HG03103 (cell line): ENCODE measurements around the gene ECPAS.
"Not testable (repeated sequence)": the region's sequence is repeated elsewhere in the genome, so short reads cannot be mapped to it uniquely, and the experiment has no call there.

Experiments
- ATAC-seq: cut with Tn5 transposase; IDR thresholded peaks from one replicate; pipeline ENCODE4 v1.9.1; 2021; ENCODE audit warnings: low read depth; ENCODE audit not compliant: unreplicated experiment

Gene ECPAS

DNA sequence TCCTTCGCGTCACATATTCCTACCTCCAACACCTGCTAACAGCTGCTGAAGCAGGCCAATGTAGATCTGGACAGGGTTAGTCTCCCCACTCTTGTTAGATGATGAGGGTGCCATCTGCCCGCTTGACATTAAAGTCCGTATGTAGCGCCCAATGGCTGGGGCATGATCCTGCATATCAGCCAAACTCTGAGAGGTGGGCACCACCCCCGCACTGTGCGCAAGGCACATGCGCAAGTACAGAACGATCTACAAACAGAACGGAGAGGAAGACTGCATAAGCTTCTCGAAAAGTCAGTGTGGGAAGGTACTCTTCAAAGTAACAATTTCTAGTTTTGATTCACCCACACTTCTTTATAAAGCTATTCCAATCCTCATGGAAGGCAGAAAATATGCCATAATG, 69.8 kb downstream of the ECPAS start:
- no peak for ATAC-seq

DNA sequence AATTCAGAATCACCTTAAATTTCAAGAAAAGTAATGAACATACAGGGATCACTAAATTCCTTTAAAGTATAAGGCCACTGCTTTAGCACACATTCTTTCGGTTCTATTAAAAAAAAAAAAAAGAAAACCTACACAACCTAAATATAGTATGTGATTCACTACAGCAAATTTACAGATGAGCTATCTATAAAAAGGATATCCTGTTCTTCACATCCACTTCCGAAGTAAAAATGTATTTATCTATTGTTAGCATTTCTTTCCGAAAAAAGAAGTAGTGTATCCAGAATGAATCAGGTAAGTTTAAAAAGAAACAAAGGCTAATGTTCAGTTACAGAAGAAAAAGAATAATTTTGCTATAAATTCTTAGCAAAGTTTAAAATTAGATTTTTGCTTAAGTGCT, 70.2 kb downstream of the ECPAS start:
- no peak for ATAC-seq

DNA sequence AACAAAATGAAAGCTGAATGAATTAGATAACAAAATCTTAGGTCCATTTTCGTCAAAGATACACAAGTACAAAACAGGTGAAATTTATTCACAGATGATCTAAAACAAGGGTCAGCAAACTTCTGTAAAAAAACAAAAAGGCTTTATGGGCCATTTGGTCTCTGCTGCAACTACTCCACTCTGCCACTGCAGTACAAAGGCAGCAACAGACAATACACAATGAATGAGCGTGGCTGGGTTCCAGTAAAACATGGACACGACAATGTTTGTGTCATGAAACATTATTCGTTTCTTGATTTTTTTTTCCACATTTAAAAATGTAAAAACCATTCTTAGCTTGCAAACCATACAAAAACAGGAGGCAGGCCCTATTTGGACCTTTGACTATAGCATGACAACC, 71.9 kb downstream of the ECPAS start:
- ATAC-seq, result no peak

DNA sequence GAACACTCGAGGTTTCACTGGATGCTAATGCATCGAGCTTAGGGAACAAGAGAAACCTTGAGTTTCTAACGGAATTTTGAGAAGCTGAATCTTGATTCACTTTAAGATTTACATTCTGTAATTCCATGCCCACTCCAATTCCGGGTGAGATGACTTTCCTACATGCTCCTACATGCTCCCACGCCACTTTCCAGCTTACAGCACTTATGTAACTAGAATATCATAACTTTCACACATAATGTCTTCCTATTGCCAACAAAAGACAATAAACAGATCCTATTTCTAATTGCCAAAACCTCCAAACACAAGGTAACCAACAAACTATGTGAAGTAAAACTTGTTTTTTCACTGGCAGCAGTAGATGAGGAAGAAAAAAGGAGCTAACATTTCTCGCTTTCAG, 72.9 kb downstream of the ECPAS start:
- ATAC-seq, result no peak

DNA sequence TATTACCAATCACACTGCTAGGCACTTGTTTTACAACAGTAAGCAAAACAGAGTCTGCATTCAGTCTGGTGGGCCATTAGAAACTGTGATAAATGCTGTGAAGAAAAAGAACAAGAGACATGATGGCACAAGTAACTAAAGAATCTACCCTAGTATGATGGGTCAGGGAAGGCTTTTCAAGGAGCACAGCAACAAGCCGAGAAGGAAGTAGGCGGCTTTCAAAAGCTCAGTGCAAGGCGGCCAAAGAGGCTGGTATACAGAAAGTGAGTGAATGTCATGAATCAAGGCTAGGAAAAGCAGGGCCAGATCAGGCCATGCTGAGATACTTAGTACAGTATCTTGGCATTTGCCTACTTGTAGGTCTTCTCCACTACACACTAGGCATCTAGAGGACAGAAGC, 76.4 kb downstream of the ECPAS start:
- no peak for ATAC-seq

DNA sequence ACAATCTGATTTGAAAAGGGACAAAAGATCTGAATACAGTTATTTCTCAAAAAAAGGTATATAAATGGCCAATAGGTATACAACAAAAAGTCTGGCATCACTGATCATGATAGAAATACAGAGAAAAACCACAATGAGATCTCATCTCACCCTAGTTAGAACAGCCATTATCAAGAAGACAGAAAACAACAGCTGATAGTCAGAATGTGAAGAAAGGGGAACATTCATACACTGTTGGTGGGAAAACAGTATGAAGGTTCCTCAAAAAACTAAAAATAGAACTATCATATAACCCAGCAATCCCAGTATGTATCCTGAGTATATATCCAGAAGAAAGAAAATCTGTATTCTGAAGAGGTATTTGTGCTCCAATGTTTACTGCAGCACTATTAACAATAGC, 78.5 kb downstream of the ECPAS start:
- ATAC-seq, result no peak

DNA sequence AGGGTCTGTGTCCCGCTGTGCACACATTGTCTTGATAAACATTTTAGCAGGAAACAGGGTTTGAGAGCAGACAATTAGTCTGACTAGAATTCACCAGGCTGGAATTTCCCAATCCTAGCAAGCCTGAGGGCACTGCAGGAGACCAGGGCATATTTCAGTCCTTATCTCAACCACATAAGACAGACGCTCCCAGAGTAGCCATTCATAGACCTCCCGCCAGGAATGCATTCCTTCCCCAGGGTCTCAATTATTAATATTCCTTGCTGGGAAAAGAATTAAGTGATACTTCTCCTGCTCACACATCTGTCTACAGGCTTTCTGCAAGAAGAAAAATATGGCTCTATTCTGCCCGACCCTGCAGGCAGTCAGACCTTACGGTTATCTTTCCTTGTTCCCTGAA, 82.7 kb downstream of the ECPAS start:
- not testable (repeated sequence) for ATAC-seq

DNA sequence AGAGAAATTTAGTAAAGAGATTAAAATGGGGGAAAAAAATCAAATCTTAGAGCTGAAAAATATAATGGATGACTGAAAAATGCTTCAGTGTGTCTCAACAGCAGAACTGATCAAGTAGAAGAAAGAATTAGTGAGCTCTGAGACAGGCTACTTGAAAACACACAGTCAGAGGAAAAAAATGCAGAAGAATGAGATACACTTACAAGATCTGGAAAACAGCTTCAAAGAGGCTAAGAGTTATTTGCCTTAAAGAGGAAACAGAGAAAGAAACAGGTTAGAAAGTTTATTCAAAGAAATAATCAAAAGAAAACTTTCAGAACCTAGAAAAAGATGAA, 83.7 kb downstream of the ECPAS start:
- ATAC-seq, result no peak

DNA sequence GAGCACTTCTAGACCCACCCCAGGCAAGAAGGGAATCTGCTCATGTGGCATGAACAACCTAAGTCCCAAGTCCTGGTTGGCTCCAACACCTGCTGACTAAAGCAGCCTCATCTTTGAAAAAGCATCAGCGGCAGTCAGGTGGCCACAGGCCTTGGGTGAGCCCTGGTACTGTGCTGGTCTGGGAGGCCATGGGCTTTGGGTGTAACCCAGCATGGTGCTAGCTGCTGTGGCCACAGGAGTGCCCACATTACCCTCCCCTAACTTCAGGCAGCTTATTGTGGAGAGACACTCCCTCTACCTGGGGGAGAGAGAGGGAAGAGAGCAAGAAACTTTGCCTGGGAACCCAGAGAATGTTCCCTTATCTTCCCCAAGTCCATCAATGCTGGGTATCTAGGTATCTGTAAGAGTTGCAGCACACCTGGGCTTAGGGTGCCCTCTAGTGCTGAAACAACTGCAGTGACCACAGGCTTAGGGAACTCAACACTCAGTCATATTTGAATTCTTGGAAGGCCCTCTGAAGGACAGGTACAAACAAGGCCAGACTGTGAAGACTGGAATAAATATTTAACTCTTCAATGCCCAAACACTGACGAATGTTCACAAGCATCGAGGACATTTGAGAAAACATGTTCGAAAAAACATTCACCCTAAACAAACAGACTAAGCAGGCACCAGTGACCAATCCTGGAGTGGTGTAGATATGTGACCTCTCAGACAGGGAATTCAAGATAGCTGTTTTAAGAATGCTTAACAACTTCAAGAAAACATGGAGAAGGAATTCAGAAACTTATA, 84.2 kb downstream of the ECPAS start:
- no peak for ATAC-seq

DNA sequence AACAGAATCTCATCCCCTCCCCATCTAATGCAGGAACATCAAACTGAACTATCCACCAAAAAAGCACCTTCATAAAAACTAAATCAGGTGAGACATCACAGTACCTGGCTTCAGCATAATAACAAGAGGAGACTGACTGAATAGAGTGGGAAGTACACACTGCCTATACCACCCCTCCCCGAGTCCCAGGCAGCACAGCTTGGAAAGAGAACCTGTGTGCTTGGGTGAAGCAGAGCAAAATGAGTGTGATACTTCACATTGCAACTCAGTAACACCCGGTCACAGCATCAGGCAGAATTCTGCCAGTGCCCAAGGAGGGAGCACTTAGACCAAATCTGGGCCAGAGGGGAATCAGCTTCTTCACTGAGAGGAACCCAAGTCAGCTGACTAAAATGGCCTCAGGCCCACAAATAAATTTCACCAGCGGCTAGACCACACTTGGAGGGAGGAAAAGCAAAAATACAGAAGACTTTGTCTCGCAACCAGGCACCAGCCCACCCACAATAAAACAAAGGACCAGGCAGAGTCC, 84.9 kb downstream of the ECPAS start:
- ATAC-seq, result no peak

DNA sequence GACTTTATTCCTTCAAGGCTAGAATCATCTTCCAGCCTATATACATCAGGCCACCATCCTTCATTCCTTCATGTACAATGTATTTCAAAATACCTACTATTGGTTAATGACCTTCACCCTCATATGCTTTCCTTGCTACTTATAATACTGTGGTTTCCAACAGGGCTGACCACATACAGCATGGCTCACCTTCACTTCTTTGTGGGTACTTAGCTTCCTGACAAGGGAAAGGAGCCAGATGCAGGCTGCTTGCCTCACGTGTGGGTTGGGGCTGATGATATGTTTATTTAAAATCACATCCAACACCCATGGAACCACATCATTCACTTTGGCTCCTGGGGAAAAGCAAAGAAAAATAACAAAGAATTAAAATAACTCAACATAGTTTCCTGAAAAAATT, 90.2 kb downstream of the ECPAS start:
- ATAC-seq, result no peak

DNA sequence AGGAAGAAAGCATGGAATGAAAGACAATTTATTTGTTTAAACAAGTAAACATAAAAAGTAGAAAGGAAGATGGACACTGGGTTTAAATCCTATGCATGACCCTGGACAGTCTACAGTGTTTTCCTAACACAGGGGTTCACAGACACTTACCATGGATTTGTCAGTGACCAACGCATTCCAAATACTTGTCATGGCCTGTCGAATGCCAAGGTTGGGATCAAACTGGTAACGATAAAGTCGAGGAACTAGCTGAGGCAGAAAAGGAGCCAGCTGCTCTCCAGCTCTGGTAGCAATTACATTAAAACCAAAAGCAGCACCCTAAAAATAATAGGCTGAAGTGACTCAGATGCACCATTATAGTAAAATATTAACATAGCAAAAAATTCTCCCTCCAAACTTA, 94.8 kb downstream of the ECPAS start:
- no peak for ATAC-seq

DNA sequence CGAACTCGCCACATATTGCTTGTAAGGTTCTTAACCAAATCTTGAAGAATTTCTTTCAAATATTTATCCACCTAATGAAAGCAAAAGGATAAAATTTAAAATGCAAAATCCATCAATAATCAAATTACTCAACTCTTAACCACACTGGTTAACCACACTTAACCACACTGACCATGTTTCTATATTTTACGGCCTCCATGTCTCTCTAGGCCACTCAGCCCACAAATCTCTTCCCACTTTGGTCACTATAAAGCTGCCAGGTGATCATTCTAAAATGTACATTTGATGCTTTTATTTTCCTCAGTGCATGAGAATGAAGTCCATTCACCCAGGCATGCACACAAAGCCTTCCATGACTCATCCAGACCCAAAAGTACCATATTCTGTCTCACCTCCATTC, 97.8 kb downstream of the ECPAS start:
- no peak for ATAC-seq

DNA sequence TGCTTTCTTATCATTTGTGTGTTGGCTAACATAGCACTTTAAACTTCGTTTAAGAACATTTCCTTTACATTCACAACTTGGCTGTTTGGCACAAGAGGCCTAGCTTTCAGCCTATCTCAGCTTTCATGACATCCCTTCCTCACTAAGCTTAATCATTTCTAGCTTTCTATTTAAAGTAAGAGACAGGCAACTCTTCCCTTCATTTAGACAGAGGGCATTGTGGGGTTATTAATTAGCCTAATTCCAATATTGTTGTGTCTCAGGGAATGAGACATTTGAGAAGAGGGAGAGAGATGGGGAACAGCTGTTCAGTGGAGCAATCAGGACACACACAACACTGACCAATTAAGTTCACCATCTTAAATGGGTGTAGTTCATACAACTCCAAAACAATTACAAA, 103.2 kb downstream of the ECPAS start:
- no peak for ATAC-seq

DNA sequence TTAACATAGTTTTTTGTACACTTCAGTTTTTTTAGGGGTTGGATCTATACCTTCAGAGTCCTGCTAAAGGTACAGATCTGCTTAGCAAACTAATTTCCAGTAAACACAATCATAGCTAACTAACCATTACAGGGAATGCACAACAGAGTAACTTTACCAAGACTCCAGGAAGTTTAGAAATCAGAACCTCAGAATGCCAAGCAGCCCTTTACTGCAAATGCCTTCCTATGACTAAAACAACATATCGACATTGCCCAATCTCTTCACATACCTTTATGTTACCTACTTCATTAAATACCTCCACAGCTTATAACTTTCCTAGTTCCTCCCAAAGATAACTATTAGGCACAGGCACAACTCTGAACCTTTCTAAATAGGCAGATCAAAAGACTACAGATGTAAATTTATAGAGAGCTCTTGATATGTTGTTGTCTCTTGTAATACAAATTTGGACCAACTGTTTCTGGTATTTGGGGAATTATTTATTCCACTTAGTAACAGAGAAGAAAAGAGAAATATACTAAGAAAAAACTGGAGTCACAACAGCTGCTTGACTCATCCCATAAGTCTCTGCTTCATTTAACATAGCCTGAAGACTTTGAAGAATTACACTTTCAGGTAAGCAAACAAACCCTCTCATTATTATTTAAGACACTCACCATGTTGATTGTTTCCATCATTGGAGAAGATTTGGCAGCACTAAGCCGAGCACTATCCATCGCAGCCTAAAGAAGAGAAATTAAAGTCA, 108.2 kb downstream of the ECPAS start:
- no peak for ATAC-seq

DNA sequence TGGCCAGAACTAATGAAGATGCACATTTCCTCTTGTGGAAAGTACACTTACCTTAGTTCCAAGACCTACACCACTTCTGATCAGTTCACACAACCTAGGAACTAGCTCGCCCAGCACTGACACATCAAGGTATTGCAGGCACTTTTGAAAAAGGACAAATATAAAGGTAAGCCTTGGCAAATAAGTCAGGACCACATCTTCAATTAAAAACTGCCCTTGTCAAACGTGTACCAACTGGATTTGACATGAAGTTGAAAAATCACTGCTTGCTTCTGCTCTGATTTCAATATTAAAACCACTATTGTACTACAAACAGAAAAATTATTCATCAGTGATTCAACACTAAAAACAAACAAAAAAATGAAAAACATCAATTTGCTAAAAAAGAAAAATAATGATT, 109.1 kb downstream of the ECPAS start:
- ATAC-seq, result no peak

DNA sequence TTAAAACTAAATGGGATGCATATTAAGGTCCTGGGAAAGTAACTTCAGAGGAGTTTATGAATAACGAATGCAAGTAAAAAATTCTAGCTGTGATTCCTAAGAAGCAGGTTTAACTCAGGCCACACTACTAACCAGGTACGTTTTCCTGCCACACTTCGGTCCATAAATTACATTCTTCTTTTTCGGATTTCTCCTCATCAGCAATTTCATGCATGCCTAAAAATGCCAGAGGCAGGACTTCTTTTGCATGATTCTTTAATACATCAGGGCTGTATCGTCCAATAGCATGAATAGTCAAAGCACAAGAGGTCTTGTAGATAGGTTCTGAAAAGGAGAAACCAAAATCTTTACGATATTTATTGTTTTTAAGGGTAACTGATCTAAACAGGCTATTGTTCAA, 111.9 kb downstream of the ECPAS start:
- ATAC-seq, result no peak

DNA sequence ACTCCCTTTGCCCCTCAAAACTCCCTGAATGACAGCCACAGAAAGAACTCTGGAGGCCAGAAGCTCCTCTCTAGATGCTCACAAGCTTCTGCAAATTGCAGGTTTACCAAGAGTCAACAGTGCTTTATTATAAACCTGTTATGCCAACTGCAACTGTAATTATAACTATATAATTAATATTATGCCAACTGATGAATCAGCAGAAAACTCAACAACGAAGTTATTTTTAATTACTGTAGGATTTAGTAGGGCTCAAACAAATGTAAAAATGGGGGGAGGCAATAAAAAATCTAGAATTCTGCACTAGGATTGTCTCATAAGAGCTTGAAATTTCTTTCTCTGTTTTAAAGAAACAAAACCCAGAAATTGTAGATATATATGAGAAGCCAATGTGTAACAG, 117.2 kb downstream of the ECPAS start:
- ATAC-seq, result no peak

DNA sequence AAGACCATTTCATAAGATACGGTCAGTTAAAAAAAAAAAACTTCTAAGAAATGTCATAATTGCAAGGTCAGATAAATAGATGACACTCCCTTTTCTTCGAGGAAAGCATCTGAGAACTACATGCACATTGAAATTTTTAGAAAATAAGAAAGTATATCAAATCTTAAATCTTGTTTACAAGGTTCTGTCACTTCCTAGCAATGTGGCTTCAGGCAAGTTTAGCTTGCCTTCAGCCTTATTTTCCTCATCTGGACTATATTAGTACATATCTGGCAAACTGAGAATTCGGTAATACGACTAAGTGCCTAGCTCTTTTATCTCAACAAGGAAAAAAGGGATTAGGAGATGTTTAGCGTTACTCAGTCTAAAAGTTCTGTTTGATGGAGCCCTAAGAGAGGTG, 121.7 kb downstream of the ECPAS start:
- ATAC-seq, result no peak

DNA sequence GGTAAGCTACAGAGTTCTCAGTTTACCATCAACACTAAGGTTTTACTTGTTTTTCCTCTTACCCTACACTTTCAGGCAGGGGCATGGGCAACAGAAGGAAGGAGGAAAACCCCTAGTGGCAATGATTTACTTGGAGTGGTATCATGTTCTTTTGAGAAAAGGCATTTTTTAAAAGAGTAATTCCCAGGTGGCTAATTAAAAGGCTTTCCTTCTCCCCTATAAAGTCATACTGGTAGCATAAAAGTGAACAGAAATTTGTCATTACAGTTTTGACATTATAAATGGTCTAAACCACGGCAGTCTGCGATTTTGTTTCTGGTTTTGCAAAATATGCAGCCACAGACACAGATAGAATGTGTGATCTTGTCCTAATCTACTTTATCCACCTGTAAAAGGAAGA, 123.3 kb downstream of the ECPAS start:
- no peak for ATAC-seq

DNA sequence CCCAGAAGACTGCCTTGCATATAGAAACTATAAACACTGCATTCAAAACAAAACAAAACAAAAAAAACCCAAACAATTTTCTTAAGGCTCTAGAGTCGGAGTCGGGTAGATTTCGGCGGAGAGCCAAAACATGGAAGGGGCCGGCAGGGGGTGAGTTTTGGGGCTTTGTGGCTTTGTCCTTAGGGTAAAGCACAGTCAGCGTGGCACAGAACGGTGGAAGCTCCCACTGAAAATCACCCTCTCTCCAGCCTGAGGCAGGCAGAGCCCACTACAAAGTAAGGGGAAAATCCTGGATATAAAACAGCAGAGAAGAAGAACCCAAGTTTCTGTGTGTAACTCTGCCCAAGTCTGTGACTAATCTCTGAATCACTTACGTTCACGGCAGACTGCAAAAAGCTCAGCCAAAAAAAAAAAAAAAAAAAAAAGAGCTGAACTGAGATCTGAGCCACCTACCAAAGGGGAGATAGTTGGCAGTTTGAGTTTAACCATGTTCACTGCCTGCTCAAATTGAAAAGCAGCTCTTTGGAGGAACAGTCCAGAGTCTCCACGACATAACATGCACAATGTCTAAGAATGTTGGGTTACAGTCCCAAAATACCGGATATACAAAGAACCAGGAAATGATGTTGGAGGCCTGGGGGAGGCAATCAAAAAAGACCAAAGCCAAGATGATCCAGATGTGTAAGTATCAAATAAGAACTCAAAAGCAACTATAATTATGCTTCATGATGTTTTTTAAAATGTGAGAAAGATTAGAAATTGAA, 127.5 kb downstream of the ECPAS start:
- ATAC-seq, result no peak
